EL (cell line): ENCODE measurements around the gene CHMP4B.

Experiments
- DNase-seq: peaks from one replicate; pipeline ENCODE4 v3.0.0-alpha.2; 2016

CHMP4B gene, protein sequence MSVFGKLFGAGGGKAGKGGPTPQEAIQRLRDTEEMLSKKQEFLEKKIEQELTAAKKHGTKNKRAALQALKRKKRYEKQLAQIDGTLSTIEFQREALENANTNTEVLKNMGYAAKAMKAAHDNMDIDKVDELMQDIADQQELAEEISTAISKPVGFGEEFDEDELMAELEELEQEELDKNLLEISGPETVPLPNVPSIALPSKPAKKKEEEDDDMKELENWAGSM

GRCh38 chr20:33810885-33811775, at the start of gene CHMP4B:
TSS of gene CHMP4B (plus strand) at chr20:33811348. CDS start at chr20:33811469, 121 bp downstream.
- DNase-seq = peak; percentile 99

GRCh38 chr20:33761698-33762250, 49.4 kb upstream of the CHMP4B start:
- DNase-seq = no peak

DNA sequence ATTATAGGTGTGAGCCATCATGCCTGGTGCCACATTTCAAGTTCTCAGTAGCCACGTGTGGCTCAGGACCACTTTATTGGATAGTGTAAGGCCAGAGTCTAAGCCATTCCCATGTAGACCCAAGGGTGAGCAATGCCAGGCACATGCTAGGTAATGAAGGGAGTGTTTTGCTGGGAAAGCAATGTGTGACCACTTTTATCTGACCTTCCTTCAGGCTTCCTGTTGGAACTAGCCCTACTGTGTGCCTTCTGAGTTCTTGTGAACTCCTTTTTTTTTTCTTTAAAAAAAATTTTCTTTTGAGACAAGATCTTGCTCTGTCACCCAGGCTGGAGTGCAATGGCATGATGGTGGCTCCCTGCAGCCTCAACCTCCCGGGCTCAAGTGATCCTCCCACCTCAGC, 46.0 kb upstream of the CHMP4B start:
- no peak for DNase-seq

DNA sequence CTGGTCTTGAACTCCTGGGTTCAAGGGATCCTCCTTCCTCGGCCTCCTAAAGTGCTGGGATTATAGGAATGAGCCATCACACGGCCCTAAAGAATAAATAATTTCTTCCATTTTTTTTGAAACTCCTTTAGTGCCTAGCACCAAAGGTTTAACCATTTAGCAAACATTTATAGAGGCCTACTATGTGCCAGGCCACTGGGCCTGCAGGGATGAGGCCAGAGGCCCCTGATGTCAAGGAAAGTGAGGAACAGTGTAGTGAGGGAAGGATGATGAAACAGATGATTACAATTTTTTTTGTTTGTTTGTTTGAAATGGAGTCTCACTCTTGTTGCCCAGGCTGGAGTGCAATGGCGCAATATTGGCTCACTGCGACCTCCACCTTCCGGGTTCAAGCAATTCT, 45.6 kb upstream of the CHMP4B start:
- no peak for DNase-seq

GRCh38 chr20:33766686-33767085, 44.5 kb upstream of the CHMP4B start:
- no peak for DNase-seq

DNA sequence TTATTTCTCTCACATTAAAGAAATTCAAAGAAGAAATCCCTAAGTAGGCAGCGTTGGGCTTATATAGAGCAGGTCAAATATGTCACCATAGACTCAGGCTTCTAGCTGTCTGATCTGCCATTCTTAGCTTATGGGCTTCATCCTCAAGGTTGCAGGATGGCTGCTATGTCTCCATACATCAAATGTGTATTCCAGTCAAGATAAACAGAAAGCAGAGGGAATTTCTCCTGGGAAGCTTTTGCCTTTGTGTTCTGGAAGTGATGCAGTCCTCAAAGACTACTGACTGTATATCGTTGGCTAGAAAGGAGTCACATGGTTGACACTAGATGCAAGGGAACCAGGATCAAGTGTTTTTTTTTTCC, 43.4 kb upstream of the CHMP4B start:
- DNase-seq = no peak

DNA sequence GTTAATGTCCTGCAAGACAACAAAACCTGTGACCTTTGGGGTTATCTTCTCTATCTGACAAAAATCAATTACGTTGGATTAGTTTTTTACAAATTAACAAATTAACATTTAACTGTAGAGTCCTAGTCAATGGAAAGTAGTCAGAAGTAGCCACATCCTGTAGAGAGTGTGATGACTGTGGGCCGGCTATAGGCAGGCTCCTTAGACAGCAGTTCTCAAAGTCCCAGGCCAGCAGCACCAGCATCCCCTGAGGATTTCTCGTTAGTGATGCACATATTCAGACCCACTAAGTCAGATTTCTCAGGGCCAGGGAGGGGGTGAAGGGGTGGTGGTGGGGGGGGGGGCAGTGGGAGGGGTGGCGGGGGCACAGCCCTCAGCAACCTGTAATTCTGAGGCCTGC, 42.1 kb upstream of the CHMP4B start:
- DNase-seq = no peak

GRCh38 chr20:33770005-33770404, 41.1 kb upstream of the CHMP4B start:
- no peak for DNase-seq

DNA sequence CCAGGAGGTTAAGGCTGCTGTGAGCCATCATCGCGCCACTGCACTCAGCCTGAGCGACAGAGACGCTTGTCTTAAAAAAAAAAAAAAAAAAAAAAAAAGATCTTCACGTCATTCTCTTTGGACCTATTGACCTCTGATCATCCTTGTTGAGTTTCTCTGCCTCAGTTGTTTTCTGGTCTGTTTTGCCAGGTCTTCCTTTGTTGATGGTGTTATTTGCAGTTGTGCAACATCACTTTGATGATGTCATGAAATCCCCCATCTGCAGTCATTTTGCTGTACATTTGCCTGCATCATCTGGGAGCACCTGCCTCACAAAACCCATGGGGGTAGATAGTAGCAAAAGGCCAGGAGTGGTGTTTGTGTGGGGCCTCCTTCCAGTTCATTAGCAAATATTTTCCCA, 39.2 kb upstream of the CHMP4B start:
- DNase-seq = no peak

DNA sequence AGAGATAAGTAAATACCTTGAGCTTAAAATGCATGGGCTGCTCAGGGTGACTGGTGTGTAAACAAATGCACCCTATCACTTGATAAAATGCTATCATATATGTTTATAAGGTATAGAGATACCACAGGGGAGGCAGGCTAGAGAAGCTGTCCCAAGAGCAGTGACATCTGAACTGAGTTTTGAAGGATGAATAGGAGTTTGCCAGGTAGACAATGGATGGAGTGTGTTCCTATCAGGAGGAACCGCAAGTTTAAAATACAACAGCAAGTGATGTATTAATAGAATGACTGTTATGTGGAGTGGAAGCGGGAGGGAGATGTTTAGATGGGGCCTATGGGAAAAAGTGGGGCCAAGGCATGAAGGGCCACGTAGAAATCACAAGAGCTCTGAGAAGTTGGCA, 38.7 kb upstream of the CHMP4B start:
- no peak for DNase-seq

DNA sequence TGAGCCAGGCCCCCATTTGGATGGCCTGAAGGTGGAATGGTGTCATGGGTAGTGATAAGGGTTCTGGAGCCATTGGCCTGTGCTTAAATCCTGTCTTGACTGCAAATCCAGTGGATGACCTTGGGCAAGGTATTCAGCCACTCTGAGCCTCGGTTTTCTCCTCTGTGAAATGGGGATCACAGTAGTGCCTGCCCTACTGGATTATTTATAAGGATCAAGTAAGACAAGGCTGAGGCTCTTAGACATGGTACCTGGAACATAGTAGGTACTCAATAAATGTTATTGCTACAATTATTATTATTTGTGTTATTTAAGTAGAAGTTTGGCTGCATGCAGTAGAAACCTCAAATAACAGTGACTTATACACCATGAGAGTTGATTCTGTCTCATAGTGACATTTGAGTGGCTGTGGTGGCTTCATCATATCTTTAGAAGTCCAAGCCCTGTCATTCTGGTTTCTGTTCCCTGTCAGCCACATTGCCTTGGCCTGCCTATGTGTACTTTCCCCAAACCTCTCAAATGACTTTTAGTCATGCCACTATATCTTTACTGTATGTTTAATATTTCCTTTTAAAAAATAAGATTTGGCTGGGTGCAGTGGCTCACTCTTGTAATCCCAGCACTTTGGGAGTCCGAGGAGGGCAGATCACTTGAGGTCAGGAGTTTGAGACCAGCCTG, 37.6 kb upstream of the CHMP4B start:
- DNase-seq = no peak

DNA sequence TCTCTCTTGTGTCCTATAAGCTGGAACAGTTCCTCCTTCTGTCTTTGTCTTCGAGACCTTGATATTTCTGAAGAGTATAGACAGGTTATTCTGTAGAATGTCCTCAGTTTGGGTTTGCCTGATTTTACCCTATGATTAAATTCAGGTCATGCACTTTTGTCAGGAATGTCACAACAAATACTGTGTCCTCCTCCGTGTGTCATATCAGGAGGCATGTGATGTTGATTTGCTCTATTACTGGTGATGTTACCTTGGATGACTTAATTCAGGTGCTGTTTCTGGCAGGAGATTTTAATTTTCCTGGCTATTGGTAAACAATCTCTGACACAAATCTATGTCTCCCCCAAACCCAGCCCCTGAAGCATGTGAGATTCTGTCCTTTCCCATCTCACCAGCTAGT, 33.3 kb upstream of the CHMP4B start:
- DNase-seq = no peak

DNA sequence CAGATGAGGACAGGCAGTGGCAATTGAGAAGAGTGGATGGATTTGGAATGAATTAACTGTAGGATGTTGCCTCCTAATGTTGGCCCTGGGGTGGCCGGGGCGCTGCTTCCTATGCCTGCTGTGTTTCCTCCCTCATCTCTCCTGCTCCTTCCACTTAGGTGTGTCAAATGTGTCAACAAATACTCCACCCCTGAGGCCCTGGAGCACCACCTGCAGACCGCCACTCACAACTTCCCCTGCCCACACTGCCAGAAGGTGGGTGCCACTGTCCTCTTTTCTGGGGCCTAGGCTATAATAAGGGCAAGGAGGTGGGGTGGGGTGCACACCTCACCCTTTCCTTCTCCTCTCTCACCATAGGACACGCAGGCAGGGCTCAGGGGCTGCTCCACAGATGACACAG, 30.0 kb upstream of the CHMP4B start:
- no peak for DNase-seq

- no peak for DNase-seq
Observed at GRCh38 chr20:33781945-33782344, 29.2 kb upstream of the CHMP4B start.

DNA sequence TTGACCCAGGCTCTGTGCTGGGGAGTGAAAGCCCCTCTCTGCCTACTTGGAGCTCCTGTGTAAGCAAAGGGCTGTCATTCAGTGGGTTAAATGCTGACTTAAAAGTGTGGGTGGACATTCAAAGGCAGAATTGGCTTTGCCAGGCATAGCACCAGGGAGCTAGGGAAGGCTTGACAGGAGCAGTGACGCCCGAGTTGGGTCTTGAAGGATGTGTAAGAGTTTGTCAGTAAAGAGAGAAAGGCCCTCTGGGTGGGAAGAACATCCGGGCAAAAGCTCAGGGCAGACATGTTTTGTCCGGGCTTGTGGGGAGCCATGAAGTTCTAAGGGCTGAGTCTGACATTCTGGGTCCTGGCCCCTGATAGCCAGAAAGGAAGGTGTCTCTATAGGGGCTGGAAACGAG, 27.9 kb upstream of the CHMP4B start:
- no peak for DNase-seq

DNA sequence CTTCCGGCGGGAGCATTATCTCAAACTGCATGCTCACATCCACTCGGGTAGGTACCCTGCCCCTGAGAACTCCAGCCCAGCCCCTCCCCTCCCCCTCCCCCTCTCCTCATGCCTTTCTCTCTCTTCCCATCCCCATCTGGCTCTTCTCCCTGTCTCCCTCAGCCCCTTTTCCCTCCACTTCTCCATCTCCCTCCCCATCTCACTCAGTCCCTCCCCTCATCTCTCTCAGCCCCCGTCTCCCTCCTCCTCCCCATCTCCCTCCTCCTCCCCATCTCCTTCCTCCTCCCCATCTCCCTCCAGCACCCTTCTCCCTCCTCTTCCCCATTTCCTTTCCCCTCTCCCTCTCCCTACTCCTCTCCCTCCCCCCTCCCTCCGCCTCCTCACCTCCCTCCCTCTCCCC, 27.3 kb upstream of the CHMP4B start:
- DNase-seq = no peak

DNA sequence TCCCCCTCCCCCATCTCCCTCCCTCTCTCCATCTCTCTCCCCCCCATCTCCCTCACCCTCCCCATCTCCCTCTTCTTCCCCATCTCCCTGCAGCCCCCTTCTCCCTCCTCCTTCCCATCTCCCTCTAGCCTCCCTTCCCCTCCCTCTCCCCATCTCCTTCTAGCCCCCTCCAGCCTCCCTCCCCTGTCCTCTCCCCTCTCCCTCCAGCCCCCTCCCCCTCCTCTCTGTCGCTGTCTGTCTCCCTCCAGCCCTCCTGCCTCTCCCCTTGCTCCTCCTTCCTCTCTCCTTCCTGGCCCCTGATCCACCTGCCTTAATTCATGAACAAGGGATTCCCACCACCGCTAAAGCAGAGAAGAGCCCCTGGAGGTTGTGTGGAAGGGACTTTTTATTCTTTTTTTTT, 26.9 kb upstream of the CHMP4B start:
- DNase-seq = no peak

- no peak for DNase-seq
Observed at GRCh38 chr20:33785503-33785902, 25.6 kb upstream of the CHMP4B start.

GRCh38 chr20:33787253-33787891, 23.8 kb upstream of the CHMP4B start:
- DNase-seq = no peak

GRCh38 chr20:33788351-33789049, 22.6 kb upstream of the CHMP4B start:
- DNase-seq = no peak

GRCh38 chr20:33789109-33789857, 21.9 kb upstream of the CHMP4B start:
- peak; percentile 97 for DNase-seq

GRCh38 chr20:33789858-33790182, 21.3 kb upstream of the CHMP4B start:
- DNase-seq = no peak
